ENCODE results near the gene TMBIM1.
A peak's percentile ranks its signal among the peaks of the same experiment; 100 is the strongest.

Gene TMBIM1

DNA sequence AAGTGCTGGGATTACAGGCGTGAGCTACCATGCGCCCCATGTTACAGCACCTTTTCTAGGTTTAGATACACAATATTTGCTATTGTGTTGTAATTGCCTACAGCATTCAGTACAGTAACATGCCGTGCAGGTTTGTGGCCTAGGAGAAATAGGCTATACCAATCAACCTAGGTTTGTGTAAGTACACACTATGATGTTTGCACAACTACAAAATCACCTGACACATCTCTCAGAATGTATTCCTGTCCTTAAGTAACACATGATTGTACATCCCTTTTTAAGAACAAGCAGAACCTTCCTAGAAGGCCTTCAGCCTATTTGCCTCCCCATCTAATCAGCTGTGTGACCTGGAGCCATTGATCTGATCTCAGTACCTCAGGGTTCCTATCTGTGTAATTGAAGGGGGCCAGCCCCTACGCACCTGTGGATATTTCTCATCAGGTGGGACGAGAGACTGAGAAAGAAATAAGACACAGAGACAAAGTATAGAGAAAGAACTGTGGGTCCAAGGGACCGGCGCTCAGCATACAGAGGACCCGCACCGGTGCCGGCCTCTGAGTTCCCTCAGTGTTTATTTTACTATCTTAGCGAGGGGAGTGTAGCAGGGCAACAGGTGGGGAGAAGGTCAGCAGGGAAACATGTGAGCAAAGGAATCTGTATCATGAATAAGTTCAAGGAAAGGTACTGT lies 18.7 kb upstream of the TMBIM1 start:
- no peaks in the 10 kb centered on the region for H3K27me3 ChIP-seq (ENCODE audit: low read depth)
- DNase-seq (ENCODE audit: low spot score in 2 of 2): no peak
- in situ Hi-C loops (cut with MboI; ENCODE audit: low sequenced_read_pairs): no loop called here
- no peak overlapping the region for H3K4me3 ChIP-seq
- no peaks in the 10 kb centered on the region for H3K36me3 ChIP-seq (replicated peaks)
- no peaks in the 10 kb centered on the region for H3K9me3 ChIP-seq
- H3K4me1 ChIP-seq: no peaks in the 10 kb centered on the region

DNA sequence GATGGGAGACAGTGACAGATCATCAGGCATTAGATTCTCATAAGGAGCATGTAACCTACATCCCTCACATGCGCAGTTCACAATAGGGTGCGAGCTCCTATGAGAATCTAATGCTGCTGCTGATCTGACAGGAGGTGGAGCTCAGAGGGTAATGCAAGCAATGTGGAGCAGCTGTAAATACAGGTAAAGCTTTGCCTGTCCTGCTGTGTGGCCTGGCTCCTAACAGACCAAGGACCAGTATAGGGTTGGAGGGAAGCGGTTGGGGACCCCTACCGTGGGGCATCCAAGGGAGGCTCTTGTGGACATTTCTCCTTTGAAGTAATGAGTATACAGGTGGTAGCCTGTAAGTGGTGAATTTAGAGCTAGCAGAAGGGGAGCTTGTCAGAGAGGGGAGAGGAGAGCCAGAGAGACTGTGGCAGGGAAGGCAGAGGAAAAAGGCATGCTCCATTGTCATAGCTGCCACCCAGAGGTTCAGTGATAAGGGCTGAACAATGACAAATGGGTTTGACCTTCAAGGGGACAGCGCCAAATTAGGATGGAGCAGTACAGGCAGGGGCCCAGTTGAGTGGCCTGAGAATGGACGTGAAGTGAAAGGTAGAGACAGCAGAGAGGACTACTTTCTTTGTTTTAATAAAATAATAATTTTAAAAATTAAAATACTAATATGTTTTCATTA lies 15.2 kb upstream of the TMBIM1 start:
- H3K9me3 ChIP-seq: no peaks in the 10 kb centered on the region
- H3K36me3 ChIP-seq (replicated peaks): no peaks in the 10 kb centered on the region
- no peak overlapping the region for H3K4me3 ChIP-seq
- in situ Hi-C loops (cut with MboI; ENCODE audit: low sequenced_read_pairs): no loop called here
- no peaks in the 10 kb centered on the region for H3K4me1 ChIP-seq
- H3K27me3 ChIP-seq (ENCODE audit: low read depth): no peaks in the 10 kb centered on the region
- DNase-seq (ENCODE audit: low spot score in 2 of 2): no peak

DNA sequence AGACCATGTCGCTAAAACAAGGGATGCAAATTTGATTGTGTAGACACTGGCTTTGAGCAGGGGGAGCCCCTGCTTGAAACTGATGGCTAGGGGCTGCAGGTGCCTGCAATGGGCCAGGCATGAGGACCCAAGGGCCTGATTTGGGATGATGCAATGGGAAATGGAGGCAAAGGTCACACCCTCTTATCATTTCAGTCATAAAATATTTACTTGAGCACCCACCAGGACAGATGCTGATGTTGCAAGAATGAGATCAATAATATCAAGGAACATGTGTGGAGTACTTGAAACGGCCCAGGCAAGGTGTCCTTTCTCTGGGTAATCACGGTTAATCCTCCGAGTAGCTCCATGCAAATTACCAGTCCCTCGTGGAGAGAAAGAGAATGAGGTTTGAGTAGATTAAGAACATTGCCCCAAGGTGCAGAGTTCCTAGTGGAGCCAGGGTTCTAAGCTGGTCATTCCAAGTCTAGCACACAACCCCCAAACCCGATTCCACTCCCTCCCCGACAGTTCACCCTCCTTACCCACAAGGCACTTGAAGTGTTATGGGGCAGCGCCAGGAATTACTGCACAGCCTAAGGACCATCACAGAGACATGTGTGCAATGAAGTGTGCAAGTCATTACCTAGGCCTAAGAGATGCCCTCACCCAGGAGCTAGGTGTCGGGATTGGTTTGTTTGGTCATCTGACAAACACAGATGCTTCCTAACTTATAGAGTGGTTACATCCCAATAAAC lies 14.0 kb upstream of the TMBIM1 start:
- H3K9me3 ChIP-seq: no peaks in the 10 kb centered on the region
- in situ Hi-C loops (cut with MboI; ENCODE audit: low sequenced_read_pairs): no loop called here
- H3K4me1 ChIP-seq: no peaks in the 10 kb centered on the region
- DNase-seq (ENCODE audit: low spot score in 2 of 2): no peak
- H3K36me3 ChIP-seq (replicated peaks): no peaks in the 10 kb centered on the region
- no peaks in the 10 kb centered on the region for H3K27me3 ChIP-seq (ENCODE audit: low read depth)
- no peak overlapping the region for H3K4me3 ChIP-seq

DNA sequence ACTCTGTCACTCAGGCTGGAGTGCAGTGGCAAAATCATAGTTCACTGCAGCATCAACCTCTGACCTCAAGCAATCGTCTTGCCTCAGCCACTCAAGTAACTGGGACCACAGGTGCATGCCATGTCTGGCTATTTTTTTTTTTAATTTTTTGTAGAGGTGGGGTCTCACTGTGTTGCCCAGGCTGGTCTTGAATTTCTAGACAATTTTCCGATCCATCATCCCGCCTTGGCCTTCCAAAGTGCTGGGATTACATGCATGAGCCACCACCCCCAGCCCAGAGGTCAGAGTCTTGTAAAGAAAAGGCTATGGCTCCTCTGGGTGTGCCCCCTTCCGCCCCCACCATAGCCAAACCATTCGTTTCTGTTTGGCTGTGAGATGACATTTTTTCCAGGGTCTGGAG lies 13.1 kb upstream of the TMBIM1 start:
- H3K4me3 ChIP-seq: no peak overlapping the region
- in situ Hi-C loops (cut with MboI; ENCODE audit: low sequenced_read_pairs): no loop called here

DNA sequence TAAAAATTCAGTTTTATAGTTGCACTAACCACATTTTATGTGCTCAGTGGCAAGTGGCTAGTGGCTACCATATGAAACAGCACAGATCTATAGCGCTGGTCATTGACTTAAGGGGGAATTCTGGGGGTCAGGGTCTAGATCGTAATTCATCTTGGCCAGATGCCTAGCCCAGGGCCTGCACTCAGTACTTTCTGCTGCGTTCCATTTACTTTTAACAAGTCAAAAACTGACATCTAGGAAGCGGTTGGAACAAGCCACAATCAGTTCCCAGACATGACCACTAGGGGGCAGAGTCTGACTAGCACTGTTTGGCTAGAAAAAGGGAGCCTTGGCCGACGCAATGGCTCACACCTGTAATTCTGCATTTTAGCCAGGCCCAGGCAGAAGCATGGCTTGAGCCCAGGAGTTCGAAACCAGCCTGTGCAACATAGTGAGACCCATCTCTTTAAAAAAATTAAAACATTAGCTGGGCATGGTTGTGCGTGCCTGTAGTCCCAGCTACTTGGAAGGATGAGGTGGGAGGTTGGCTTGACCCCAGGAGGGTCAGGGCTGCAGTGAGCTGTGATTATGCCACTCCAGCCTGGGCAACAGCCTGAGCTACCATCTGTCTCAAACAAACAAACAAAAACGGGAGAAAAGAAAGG lies 9.0 kb upstream of the TMBIM1 start:
- Histone ChIP-seq H3K36me3 (replicated peaks) (no peaks in the 10 kb centered on the region), H3K4me3 (no peak overlapping the region), H3K4me1 (no peaks in the 10 kb centered on the region), H3K9me3 (no peaks in the 10 kb centered on the region), H3K27me3 (ENCODE audit: low read depth) (no peaks in the 10 kb centered on the region)
- peak; percentile 84 to 93 for DNase-seq (ENCODE audit: low spot score in 2 of 2)
- in situ Hi-C loops (cut with MboI; ENCODE audit: low sequenced_read_pairs): loop anchor here (5.0 kb wide), 1 partner anchor 91 kb away; no protein-coding TSS in a partner anchor

More for the DNA sequence above, 13.1 kb upstream of the TMBIM1 start:
- DNase-seq (ENCODE audit: low spot score in 2 of 2): no peak
- Histone ChIP-seq H3K36me3 (replicated peaks) (no peaks in the 10 kb centered on the region), H3K27me3 (ENCODE audit: low read depth) (no peaks in the 10 kb centered on the region), H3K4me1 (no peaks in the 10 kb centered on the region), H3K9me3 (no peaks in the 10 kb centered on the region)

DNA sequence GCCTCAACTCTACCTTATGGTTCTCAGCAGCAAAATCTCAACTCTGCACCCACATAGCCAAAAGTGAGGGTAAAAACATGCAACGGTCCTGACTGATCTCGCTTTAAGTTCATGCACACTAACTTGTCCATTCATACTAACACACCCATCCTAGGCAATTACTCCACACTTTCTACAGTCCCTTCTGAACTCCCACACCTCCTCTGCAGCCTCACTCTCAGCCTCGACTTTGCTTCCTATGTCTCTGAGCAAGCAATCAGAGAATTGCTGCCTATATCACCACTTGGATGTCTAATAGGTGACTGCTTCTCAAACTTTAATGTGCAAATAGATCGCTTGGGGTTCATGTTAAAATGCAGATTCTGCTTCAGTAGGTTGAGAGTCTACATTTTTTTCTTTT lies 7.8 kb upstream of the TMBIM1 start:
- DNase-seq (ENCODE audit: low spot score in 2 of 2): no peak
- H3K4me3 ChIP-seq: no peak overlapping the region
- in situ Hi-C loops (cut with MboI; ENCODE audit: low sequenced_read_pairs): loop anchor here (5.0 kb wide), 1 partner anchor 92 kb away; no protein-coding TSS in a partner anchor
- H3K9me3 ChIP-seq: no peaks in the 10 kb centered on the region
- no peaks in the 10 kb centered on the region for H3K4me1 ChIP-seq
- no peaks in the 10 kb centered on the region for H3K36me3 ChIP-seq (replicated peaks)
- H3K27me3 ChIP-seq (ENCODE audit: low read depth): no peaks in the 10 kb centered on the region

DNA sequence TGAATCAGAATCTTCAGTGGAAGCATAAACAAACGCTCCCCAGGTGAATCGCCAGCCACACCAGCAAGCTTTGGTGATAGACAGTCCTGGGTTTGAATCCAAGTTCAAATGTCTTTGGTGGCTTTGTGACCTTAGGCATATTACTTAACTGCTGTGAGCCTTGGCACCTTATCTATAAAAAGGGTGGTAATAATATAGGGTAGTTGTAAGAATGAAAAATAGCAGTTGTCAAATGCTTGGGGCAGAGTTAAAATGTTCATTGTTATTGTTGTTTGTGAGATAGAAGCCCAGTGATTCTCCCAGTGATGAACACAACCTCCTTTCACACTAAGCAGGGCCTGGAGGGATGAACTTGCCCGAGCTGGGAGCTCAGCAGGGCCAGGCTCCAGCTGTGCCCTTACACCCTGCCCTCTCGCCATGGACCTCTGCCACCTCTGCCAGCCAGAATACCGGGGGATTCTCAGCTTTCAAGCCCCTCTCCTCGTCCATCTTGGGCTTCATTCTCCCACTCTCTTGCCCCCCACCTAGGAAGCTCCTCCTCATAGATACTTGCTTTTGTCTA lies 6.1 kb upstream of the TMBIM1 start:
- no peak for DNase-seq (ENCODE audit: low spot score in 2 of 2)
- Histone ChIP-seq H3K36me3 (replicated peaks) (no peaks in the 10 kb centered on the region), H3K9me3 (no peaks in the 10 kb centered on the region), H3K27me3 (ENCODE audit: low read depth) (no peaks in the 10 kb centered on the region), H3K4me3 (no peak overlapping the region), H3K4me1 (peaks cover 6% of the 10 kb centered on the region; the same call in 1 of the 2 replicates)
- in situ Hi-C loops (cut with MboI; ENCODE audit: low sequenced_read_pairs): loop anchor here (25.0 kb wide), 1 partner anchor 364 kb away; the partner anchor contains the start of genes BCS1L, RNF25, STK36 and ZNF142

DNA sequence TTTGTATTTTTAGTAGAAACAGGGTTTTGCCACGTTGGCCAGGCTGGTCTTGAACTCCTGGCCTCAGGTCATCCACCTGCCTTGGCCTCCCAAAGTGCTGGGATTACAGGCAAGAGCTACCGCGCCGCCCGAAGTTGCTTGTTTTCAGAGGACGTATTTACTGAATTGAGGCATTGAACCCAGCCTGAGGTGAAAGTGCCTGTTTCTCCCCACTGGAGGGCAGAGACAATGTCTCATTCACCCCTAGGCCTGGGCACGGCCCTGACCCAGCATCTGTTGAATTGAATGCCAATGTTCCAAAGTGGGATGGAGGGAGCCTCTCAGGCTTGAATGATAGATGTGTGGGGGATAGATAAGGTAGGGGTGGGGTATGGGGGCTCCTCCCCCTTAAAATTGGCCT lies 4.5 kb upstream of the TMBIM1 start:
- in situ Hi-C loops (cut with MboI; ENCODE audit: low sequenced_read_pairs): loop anchor here (25.0 kb wide), 1 partner anchor 365 kb away; the partner anchor contains the start of genes BCS1L, RNF25, STK36 and ZNF142
- Histone ChIP-seq H3K36me3 (replicated peaks) (no peaks in the 10 kb centered on the region), H3K4me1 (peaks cover 11% of the 10 kb centered on the region), H3K27me3 (ENCODE audit: low read depth) (no peaks in the 10 kb centered on the region), H3K9me3 (no peaks in the 10 kb centered on the region), H3K4me3 (no peak overlapping the region)
- no peak for DNase-seq (ENCODE audit: low spot score in 2 of 2)

DNA sequence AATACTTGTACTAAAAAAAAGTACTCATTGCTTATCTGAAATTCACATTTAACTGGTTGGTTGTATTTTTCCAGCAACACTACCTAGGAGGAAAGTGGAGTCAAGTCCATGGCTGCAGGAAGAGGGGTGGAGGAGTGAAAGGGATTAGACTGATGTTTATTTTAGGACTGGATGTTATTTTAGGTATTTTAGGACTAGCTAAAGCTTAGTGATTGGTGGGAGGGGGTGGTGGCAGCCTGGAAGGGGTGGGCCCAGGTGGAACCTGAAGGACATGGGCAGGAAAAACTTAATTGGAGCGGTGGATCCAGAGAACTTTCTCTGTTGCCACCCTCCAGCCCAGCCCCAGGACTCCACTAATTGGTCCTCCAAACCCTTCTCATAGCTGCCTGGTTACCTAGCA lies 3.9 kb upstream of the TMBIM1 start:
- no peak for DNase-seq (ENCODE audit: low spot score in 2 of 2)
- no peaks in the 10 kb centered on the region for H3K27me3 ChIP-seq (ENCODE audit: low read depth)
- in situ Hi-C loops (cut with MboI; ENCODE audit: low sequenced_read_pairs): loop anchor here (25.0 kb wide), 1 partner anchor 366 kb away; the partner anchor contains the start of genes BCS1L, RNF25, STK36 and ZNF142
- H3K4me3 ChIP-seq: no peak overlapping the region
- H3K4me1 ChIP-seq: peaks cover 11% of the 10 kb centered on the region
- no peaks in the 10 kb centered on the region for H3K9me3 ChIP-seq
- H3K36me3 ChIP-seq (replicated peaks): no peaks in the 10 kb centered on the region

DNA sequence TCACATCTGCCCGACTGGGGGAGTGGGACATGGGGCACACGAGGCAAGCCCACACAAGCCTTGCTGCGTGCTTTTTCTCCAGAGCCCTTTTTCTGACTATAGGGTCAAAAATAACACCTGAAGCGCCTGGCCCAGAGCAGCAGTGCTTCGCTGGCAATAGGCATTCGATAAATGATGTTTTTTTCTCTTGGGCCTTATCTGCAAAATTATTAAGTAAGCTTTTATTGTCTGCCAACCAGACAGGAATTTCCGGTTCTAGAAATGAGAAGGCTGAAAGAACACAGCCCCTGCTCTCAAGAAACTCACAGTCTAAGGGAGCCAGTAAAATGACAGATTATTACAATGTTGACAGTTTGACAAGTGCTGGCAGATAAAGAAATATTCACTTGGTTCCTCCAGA lies 2.7 kb upstream of the TMBIM1 start:
- H3K4me1 ChIP-seq: peaks cover 15% of the 10 kb centered on the region
- H3K36me3 ChIP-seq (replicated peaks): no peaks in the 10 kb centered on the region
- no peaks in the 10 kb centered on the region for H3K9me3 ChIP-seq
- no peak overlapping the region for H3K4me3 ChIP-seq
- in situ Hi-C loops (cut with MboI; ENCODE audit: low sequenced_read_pairs): loop anchor here (25.0 kb wide), 1 partner anchor 367 kb away; the partner anchor contains the start of genes BCS1L, RNF25, STK36 and ZNF142
- H3K27me3 ChIP-seq (ENCODE audit: low read depth): no peaks in the 10 kb centered on the region
- DNase-seq (ENCODE audit: low spot score in 2 of 2): no peak

DNA sequence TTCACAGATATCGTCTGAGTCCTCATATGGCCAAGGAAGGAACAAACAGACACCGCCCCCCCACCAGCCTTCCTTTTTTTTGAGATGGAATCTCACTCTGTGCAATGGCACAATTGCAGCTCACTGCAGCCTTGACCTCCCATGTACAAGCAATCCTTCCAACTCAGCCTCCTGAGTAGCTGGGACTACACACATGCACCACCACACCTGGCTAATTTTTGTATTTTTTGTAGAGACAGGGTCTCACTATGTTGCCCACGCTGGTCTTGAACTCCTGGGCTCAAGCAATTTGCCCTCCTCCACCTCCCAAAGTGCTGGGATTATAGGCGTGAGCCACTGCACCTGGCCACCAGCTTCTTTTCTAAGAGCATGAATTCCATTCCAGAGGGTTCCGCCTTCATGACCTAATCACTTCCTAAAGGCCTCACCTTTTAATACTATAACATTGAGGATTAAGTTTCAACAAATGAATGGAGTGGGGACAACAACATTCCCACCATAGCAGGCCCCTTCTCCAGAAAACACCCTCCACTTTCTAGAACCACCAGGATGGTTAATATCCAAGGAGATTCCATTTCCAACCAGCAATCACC lies 2.2 kb upstream of the TMBIM1 start:
- H3K4me1 ChIP-seq: peaks cover 18% of the 10 kb centered on the region
- no peak overlapping the region for H3K4me3 ChIP-seq
- no peaks in the 10 kb centered on the region for H3K36me3 ChIP-seq (replicated peaks)
- H3K27me3 ChIP-seq (ENCODE audit: low read depth): no peaks in the 10 kb centered on the region
- in situ Hi-C loops (cut with MboI; ENCODE audit: low sequenced_read_pairs): loop anchor here (25.0 kb wide), 1 partner anchor 368 kb away; the partner anchor contains the start of genes BCS1L, RNF25, STK36 and ZNF142
- no peak for DNase-seq (ENCODE audit: low spot score in 2 of 2)
- H3K9me3 ChIP-seq: no peaks in the 10 kb centered on the region

DNA sequence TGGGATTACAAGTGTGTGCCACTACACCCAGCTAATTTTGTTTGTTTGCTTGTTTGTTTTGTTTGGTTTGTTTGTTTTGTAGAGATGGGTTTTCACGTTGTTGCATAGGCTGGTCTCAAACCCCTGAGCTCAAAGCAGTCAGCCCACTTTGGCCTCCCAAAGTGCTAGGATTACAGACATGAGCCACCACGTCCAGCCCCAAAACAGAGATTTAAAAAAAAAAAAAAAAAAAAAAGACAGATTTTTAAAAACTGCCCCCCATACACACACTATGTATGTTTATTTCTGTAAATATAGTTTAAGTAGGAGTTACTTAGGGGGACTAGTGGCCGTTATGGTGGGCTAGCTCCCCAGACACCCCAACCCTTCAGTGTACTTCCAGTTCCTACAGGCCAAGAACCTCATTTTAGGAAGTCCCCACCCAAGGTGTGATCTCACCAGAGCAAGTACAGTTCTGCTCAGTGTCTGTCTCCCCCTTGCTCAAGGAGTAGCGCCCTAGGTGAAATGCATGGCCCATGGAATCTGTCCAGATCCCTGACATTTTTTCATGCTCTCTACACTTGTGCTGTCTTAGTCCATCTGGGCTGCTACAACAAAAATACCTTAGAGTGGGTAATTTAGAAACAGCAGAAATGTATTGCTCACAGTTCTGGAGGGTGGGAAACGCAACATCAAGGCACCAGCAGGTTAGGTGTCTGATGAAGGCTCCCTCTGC lies 1.6 kb upstream of the TMBIM1 start:
- in situ Hi-C loops (cut with MboI; ENCODE audit: low sequenced_read_pairs): loop anchor here (25.0 kb wide), 1 partner anchor 368 kb away; the partner anchor contains the start of genes BCS1L, RNF25, STK36 and ZNF142
- H3K27me3 ChIP-seq (ENCODE audit: low read depth): no peaks in the 10 kb centered on the region
- H3K9me3 ChIP-seq: no peaks in the 10 kb centered on the region

More for the DNA sequence above, 1.6 kb upstream of the TMBIM1 start:
- Histone ChIP-seq H3K4me3 (no peak overlapping the region), H3K4me1 (peaks cover 18% of the 10 kb centered on the region), H3K36me3 (replicated peaks) (no peaks in the 10 kb centered on the region)
- no peak for DNase-seq (ENCODE audit: low spot score in 2 of 2)

Data from HAP-1 (cell line).